Measurements from ENCODE around the gene ZNF827.

Gene ZNF827

DNA sequence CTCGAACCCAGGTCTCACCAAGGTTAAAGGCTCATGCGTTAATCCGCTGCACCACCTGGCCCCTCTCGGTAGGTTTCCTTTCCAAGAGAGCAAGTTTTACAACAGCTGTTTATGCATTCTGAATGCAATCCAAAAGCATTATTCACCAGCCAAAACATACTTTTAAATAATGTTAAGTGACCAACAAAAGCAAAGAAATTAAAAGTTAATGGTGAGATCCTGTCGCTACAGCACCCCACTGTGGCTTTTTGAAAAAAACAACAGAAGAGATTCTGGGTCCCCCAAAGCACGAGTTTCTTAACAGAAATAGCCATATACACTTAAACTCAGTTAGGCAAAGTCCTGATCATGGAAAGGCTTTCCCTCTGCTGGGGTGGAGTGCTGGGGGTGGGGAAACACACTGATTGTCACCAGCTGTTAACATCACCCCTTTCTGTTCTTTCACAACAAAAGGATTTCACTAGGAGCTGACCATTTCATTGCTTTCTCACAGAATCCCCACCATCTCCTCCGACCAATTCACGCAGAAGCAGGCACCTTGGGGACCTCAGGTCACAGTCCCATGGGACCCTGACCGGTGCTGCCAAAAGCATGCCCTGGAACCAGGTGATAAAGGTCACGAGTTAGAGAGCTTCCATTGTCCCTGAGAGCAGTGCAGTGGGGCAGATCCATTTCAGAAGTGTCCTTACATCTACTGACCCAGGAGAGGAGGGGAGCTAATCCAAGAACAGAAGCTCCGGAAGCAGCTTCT, 51.2 kb downstream of the ZNF827 start:
- DNase-seq, result peak in 1 of 2 experiments; percentile 37

DNA sequence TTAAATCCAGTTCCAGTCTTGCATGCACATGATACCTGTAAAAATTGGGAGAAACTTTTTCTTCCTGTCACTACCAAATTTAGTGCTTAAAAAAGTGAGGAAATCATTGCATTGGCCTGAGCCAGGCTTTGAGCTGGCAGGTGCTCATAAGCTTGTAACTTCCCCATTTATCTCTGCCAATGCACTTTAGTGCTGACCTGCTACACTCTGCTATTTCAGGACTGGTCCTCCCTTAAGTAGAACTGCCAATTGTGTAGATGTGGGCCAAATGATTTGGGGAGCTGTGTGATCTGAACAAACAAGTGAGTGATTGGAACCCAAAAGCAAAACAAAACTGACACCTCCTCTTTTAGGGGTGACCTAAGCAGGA, 51.8 kb downstream of the ZNF827 start:
- DNase-seq, result no peak

DNA sequence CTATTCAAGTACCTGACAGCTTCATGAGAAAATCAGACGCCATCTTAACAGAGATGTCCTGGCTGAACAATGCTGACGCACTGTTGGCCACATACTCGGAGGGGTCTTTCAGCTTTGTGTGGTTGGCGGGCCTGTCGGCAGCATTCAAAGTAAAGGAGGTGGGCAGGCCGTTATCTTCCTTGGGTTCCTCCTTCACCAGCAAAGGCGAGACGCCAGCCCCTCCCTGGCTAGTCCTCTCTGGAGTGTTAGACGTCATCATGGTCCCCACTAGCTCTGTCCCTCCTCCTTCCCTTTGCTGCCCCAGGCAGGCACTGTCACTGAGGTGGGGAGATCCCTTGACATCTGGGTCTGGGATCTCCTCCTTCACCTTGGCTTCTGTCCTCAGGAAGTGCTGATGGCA, 53.0 kb downstream of the ZNF827 start:
- DNase-seq, result no peak

- no peak for DNase-seq
Observed at GRCh38 chr4:145884775-145885174, 53.8 kb downstream of the ZNF827 start.

- DNase-seq, result no peak
Observed at GRCh38 chr4:145883101-145883694, 55.4 kb downstream of the ZNF827 start.

GRCh38 chr4:145882604-145883003, 56.0 kb downstream of the ZNF827 start:
- DNase-seq, result no peak

DNA sequence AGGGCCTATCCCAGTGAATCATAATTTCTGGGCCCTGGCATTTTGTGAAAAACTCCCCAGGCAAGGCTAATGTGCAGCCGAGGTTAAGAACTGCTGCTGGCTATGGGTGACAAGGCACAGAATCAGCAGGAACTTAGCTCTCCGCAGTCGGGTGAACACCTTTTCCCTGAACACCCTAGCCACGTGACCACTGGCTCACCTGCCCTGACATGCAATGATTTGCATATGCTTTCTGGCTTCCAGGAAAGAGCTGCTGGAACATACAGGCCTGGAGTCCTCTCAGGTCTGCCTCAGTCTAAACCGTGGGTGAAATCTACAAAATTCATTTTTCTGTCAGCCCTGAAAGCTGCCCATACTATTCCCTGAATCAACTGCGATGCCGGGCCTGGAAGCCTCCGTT, 56.6 kb downstream of the ZNF827 start:
- DNase-seq, result no peak

GRCh38 chr4:145881576-145881975, 57.0 kb downstream of the ZNF827 start:
- no peak for DNase-seq

DNA sequence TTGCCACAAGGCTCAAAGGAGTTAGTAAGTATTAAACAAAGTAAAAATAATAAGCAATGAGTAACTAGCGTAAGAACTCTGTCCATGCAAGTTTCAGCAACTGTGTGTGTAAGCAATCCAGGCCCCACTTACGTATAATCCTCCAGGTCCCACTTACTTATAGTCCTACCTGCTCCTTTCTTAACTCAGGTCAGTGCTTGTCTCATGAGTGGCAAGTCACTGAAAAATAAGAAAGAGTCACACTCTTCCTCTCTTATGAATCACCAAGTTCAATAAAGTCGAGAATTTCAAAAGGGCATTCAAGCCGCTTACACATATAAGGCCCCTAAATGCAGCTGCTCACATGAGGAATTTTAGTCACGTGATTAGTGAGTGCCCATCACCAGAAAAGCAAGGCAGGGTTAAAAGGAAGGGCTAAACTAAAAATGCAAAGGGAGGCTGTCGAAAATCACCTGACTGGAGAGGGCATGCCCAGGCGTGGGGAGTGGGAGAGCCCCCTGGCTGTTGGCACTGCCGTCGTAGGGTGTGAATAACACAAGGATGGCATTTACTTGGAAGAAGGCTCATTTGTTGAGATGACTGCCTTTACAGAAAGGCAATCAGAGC, 58.2 kb downstream of the ZNF827 start:
- DNase-seq, result no peak

GRCh38 chr4:145879598-145879997, 59.0 kb downstream of the ZNF827 start:
- no peak for DNase-seq

DNA sequence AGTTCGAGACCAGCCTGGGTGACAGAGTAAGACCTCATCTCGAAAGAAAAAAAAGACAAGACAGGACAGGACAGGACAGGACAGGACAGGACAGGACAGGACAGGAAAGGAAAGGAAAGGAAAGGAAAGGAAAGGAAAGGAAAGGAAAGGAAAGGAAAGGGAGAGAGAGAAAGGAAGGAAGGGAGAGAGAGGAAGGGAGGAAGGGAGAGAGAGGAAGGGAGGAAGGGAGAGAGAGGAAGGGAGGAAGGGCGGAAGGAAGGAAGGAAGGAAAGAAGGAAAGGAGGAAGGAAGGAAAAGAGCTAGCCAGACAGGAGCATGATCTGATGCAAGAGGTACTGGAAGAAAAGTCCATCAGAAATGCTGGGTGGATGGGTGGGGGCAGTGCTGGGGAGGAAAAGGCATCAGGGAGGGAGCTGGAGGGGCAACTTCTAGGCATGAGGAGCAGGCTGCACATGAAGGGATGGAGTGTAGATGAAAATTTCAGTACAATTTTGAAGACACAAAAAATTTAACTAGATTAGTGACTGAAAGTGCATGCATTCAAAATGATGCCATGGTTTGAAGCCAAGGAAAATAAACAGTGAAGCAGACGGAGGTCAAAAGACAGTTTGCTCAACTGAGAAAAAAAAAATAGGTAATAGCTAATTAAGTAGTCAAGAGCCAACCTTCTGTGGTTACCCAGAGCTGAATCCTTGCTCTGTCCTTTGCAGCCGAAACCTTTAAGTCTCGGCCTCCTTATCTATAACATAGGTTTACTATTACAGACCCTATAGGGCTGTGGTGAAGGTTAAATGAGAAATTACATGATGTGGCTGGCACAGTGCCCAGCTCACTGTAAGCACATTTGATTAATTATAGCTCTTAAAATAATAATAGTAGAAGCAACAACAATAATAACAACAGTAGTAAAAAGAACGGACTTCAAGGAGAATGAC, 59.9 kb downstream of the ZNF827 start:
- DNase-seq, result peak in 1 of 2 experiments; percentile 28

- DNase-seq, result no peak
Observed at GRCh38 chr4:145876531-145877180, 62.0 kb downstream of the ZNF827 start.

DNA sequence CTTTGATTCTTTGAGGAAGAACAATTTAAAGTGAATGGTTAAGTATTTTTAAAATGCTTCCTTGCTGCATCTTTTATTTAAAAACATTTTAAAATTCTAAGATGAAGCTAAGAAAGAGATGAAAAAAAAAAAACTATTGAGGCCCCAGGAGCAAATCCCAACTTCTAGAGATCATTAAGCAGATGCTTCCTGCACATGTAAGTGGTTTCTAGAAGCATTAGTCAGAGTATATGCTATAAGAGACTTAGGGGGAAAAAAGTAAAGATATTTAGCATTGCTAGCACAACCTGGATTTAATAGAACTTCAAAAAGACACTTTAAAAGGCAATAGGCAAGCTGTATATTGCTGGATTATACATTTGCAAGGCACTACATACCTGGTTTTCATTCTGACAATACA, 64.7 kb downstream of the ZNF827 start:
- no peak for DNase-seq

DNA sequence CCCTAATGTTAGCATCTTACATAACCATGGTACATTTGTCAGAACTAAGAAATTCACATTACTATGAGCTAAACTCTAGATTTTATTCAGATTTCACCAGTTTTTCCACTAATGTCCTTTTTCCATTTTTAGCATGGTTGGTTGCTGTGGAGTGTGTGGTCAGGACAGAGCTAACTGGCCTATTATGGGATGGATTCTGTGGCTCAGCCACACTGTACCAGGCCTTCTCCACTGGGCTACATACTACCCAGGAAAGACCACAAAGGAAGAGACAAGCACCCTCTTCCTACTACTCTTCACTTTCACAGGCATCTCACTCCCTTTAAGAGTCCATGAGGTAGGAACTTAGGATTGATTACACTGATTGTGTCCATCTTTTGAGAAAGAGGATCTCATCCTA, 67.4 kb downstream of the ZNF827 start:
- no peak for DNase-seq

- DNase-seq, result no peak
Observed at GRCh38 chr4:145870155-145871020, 68.2 kb downstream of the ZNF827 start.

- no peak for DNase-seq
Observed at GRCh38 chr4:145868637-145869409, 69.8 kb downstream of the ZNF827 start.

GRCh38 chr4:145867406-145867805, 71.2 kb downstream of the ZNF827 start:
- DNase-seq, result no peak

DNA sequence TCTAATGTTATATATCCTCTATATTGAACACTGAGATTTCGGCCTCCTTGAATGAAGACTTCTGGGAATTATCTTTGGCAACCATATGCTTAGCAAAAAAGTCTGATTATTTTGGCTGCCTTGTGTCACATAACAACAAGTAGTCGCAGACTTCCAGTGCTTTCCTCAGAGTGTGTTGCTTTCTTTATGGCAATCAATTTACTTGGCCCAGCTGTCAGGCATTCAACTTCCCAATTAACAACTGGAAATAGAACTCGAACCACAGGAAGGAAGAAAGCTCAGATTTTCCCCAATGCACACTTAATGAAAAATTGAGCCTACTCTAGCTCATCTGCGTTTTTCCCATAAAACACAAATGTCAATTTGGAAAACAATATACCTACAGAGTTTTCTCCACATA, 71.6 kb downstream of the ZNF827 start:
- DNase-seq, result no peak

DNA sequence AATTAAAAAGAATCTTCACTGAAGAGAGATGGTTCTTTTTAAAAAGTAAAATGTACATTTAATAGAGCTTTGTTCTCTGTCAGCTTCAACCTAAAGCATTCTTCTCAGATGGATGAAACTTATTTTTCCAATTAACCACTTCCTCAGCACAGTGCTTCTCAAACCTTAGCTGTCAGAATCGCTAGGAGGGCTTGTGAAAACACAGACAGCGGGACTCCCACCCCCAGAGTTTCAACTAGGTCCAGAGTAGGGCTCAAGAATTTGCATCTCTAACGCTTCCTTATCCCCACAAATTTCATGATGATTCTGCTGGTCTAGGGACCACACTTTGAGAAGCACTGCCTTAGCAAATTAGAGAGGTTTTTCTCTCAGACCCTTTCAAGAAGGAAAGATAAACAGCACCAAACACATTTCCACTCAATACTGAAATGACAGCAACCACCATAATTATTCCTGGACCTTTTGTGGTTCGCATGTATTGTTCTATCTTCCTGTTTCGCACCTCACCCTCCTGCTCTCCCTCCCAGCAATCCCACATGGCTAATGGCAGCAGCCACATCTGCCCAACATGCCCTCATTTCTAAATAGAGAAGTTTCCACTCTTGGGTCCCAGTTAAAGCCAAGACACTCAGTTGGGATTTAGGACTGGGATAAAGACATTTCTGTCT, 73.2 kb downstream of the ZNF827 start:
- no peak for DNase-seq

- no peak for DNase-seq
Observed at GRCh38 chr4:145863191-145863590, 75.4 kb downstream of the ZNF827 start.

All from NCI-H446 (cell line).